Activated gamma-delta T cell treated with anti-CD3 and anti-CD28 coated beads, Interleukin-2, amount 50 U/mL, for 16 hours (primary cell): ENCODE measurements around the gene PRDM16.

Experiments
- DNase-seq: peaks from one replicate; pipeline ENCODE4 v3.0.0-alpha.2; 2020; ENCODE audit warnings: low read depth

Gene PRDM16

DNA sequence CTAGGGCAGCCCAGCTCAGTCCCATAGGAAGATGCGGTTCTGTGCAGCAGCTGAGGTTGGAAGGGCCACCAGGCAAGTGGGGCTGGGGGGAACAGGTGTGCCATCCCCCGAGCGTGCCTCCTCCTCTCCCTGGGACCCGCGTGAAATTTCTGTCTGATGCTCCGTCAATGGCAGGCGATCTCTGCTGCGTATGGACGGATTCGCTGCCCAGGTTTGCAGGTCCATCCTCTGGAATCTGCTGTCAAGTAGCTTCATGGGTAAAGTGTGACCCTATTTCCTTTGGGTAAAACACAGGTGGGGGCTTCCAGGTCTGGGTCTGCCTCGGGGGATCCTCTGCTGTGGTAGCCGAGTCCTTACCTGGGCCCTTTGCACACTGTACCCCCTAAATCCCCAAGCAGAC lies 270.9 kb downstream of the PRDM16 start:
- DNase-seq = no peak

DNA sequence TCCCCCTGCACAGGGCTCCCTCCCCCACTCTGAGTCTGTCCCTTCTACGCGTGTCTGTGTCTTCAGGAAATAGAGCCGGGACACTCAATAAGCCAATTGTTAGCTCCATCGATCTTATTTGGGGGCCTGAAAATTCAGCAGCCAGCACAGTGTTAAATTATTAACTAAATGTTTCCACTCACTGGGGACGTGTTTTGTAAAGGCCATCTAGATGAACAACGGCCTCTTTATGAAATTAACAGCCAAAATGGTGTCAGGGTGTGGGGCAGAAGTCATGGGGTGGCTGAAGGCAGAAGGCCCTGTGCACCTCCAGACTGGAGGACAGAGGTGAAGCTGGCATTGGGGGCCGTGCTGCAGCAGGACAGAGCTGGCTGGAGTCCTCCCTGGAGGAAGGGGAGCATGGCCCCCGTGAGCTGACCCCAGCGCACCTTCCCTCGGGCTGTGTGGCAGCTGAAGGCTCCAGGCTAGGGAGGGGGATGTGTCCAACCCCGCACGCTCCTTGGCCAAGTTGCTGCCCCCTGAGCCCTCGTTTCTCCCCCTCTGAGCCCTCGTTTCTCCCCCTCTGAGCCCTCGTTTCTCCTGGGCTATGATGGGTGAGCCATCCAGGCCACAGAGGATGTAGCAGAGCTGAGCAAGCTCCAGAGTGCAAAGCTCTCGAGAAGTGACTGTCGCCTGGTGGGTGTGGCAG lies 271.7 kb downstream of the PRDM16 start:
- DNase-seq = no peak

DNA sequence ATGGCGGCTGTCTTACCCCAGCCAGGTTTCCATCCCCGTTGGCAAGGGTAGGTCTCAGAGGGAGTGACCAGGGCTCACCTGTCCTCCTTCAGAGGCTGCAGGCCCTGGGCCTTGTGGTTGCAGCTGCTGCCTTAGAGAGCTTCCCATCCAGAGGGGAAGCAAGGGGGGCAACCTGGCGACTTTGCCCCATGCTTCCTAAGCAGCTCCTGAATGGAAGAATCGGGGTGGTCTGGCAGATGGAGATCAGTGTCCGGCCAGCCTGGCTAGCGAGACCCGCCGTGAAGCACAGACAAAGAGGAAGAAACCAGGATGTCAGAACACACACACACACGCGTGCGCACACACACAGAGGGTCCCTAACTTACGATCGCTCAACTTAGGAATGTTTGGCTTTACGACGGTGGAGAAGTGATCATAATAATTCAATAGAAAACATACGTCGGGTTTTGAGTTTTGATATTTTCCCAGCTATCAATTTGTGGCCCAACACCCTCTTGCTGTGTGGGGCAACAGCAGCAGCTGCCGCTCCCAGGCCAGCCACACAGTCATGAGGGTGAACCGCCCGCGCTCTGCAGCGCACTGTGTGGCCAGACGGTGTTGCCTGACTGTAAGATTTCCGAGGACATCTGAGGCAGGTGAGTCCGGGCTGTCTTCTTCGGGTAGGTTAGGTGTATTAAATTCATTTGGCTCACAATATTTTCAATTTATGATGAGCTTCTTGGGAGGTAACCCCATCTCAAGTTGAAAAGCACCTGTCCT lies 272.4 kb downstream of the PRDM16 start:
- DNase-seq = no peak

DNA sequence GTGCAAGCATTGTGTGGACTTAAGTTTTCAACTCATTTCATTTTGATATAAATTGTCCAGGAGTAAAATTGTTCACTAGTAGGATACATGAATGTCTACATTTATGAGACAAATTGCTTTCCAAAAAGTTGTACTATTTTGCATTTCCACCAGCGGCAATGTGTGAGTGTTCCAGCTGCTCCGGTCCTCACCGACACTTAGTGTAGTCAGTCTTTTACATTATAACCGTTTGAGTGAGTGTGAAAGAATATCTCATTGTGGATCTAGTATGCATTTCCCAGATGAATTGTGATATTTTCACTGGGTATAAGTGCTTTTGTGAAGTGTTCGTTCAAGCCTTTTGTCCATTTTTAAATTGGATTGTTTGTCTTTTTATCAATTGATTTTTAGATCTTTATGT lies 274.0 kb downstream of the PRDM16 start:
- no peak for DNase-seq

DNA sequence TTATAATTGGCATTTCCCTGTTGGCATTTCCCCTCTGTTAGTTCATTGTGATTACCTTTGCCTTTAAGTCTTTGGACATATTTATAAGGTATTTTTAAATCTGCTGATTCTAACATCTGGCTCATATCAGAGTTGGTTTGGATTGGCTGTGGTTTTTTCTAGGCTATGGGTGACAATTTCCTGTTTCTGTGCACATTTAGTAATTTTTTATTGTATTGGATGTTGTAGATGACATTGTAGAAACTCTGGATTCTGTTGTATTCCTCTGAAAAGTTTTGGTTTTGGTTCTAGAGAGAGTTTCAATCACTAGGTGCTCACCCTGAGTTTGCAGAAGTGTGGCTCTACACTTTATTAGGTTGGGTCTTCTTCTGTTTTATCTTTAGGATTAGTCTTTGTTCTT lies 275.4 kb downstream of the PRDM16 start:
- DNase-seq = no peak

DNA sequence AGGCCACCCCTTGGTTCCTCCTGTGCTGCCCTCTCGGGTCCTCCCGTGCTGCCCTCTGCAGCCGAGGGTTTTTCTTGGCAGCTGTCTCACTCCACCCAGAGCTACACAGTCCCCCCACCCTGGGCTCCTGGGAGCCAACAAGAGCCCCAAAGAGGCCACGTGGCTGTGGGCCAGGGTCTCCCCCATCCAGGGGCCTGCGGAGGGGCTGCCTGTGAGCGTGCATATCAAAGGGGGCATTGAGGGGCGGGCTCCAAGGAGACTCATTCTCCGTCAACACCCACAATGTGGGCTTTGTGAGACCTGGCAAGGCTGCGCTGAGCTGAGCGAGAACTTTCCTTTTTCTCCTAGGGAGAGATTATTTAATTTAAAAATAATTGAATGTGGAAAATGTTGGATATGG lies 276.8 kb downstream of the PRDM16 start:
- no peak for DNase-seq

DNA sequence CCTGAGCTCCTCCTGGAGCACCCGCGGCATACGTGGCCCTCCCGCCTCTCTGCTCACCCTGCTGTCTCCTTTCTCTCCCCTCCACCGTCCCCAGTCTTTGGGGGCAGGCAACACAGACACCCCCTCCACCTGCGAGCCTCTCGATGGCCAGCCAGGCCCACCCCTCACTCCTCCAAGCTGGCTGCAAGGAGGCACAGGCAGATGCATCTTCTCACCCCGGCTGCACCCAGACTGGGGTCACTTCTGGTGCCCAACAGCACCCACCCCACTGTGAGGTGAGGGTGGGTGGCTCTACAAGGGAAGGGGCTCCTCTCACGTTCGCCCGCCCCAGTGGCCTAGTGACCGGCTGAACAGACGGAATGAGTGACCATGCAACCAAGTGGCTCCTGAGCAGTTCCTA lies 277.5 kb downstream of the PRDM16 start:
- DNase-seq = no peak

DNA sequence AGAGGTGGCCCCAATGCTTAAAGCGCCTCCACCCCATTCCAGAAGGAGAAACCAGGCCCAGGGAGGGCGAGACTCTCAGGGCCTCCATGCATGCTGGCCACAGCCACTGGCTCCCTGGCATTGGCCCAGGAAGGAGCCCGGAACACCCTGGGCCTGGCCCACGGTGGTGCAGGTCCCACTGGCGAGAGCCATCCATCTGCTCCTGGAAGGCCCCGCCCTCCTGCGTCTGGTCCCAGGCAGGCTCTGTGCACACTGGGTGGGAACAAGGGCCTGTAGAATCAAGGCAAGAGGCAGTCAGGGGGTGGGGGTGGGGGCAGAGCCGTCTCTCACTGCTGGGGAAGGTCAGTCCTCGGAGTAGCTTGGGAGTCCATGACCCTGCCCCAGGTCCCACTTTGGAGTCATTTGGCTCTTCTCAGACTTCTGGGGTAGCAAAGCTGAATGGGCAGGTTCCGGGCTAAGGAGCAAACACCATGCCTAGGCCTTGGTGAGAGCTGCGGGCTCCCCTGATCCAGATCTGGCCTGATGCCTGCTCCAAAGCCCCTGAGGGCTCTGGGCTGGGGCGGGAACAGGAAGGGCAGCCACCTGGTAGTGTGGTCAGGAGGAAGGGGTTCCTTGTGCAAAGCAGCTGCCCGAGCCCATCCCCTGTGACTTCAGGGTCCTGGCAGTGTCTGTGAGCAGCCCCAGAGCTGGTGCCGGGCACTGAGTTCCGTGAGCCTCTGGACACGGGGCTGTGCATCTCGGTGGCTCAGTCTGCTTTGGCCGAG lies 278.4 kb downstream of the PRDM16 start:
- DNase-seq = no peak

DNA sequence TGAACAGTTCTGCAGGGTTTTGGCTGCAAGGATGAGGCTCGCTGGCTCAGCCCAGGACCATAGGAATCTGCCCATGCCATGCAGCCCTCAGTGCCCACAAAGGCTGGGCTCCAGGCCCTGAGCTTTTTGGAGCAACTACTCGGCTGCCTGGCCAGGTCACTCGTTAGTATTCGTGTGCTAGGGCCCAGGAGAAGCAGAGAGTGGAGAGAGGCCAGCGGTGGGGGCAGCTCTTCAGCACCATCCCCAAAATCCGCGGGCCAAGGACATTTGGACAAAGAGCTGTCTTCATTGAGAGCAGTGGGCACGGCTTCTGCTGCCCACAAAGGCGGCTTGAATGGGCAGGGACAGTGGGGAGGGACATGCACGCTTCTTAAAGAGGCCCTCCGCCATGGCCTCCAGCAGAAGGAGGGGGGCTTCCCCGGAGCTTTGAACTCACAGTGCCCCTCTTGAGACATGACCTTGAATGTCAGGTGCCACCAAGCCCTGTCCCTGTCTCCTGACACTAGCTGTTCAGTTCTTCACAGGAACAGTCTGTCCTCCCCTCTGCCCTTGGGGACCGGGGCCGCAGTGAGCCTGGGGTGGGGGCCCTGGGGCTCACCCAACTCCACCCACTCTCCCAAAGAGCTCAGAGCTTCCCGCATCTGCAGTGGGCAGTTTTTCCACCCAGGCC lies 279.3 kb downstream of the PRDM16 start:
- no peak for DNase-seq

DNA sequence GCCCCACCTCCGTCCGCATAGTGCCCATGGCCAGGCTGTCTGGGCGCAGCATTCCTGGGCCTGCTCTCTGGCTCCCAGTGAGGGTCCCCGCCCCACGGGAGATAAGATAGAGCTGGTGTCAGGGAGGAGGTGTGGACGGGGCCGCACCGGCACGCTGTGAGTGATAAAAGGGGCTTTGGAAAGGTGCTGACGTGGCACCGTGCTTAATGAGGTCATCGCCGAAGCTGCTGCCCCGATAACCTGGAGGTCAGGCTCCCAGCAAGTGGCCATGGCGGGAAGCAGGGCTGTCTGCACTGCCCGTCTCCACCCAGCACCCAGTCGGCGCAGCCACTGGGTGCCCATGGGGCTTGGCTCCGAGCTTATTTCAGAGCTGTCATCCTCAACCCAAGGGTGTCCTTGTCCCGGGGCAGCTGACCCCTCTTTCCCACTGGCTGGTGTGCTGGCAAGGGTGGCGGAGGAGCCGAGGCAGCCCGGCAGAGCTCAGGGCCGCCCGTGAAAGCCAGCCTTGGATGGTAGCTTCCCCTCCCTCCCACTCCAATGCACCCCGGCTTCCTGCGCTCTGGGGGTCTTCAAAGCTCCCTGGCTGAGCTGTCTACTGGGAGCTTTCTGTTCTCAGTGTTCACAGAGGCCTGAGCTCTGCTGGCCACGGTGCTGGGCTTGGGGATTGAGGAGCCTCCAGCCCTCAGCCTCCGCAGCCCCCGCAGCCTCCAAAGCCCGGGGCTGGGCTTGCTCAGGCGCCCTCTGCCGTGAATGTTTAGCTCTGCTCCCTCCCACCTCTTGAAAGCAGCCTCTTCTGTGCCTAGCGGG lies 280.4 kb downstream of the PRDM16 start:
- no peak for DNase-seq

DNA sequence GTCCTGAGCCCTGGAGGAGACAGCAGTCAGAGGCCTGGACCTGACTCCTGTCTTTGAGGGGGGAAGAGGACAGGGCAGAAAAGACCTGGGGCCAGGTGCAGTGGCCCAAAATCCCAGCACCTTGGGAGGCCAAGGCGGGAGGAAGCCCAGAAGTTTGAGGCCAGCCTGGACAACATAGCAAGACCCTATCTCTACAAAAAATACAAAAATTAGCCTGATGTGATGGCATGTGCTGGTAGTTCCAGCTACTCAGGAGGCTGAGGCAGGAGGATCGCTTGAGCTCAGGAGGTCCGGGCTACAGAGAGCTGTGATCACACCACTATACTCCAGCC lies 280.9 kb downstream of the PRDM16 start:
- DNase-seq = no peak

DNA sequence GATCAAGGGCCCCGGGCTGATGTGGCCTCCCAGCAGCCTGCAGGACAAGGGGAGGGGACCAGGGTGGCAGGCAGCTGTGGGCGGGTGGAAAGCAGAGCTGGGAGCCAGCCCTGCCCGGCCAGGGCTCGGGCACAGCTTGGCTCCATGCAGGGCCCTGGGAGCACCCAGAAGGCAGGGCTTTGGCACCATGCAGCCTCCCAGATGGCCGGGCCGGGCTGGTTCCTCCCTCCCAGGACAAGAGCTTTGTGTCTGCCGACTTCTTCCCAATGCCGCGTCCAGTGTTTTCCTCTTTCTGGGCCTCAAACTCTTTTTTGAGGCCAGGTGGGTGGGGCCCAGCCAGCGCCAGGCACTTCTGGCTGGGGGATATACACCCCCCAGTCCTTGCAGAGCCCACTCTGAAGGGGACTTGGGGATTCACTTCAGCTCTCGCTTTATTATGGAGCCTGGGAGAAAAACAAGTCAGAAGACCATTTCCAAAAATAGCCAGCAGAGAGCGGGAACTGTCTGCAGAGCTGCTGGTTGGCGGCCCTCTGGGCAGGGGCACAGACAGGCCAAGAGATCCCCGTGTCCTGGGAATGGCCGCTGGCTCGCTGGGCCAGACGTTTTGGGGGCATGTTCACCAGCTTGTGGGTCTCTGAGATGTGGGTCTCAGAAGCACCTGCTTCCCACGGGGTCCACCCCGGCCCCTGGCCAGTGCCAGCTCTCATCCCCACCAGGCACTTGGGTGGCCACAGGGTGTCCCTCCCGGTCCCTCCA lies 281.7 kb downstream of the PRDM16 start:
- no peak for DNase-seq

DNA sequence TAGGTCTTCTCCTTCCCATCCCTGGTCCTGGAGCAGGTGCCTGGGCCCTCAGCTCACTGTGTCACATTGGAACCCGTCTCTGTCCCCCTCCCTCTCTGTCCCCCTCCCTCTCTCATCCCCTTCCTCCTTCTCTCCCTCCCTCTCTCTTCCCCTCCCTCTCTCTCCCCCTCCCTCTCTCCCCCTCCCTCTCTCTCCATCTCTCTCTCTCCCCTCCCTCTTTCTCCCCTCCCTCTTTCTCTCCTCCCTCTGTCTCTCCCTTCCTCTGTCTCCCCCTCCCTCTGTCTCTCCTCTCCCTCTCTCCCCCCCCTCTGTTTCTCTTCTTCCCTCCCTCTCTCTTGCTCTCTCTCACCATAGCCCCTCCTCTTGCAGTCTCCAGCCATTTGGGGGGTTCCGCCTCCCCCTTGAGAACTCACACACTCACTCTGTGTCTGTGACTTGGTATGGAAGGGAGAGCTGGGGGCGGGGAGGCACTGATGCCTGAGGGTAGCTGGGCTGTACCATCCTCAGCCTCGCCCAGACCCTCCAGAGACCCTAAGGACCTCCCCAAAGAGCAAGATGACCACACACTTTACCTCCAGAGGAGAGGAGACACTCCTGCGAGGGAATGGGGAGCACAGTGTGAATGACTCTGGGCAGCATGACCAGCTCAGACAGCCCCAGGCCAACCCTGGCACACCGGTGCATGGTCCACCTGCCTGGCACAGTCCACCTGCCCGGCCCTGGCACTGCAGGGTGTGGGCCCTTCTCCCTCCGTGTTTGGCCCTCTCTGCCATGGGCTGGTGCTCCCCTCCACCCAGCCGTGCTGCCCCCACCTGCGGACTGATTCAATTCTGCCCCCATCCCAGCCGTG lies 282.7 kb downstream of the PRDM16 start:
- DNase-seq = no peak

DNA sequence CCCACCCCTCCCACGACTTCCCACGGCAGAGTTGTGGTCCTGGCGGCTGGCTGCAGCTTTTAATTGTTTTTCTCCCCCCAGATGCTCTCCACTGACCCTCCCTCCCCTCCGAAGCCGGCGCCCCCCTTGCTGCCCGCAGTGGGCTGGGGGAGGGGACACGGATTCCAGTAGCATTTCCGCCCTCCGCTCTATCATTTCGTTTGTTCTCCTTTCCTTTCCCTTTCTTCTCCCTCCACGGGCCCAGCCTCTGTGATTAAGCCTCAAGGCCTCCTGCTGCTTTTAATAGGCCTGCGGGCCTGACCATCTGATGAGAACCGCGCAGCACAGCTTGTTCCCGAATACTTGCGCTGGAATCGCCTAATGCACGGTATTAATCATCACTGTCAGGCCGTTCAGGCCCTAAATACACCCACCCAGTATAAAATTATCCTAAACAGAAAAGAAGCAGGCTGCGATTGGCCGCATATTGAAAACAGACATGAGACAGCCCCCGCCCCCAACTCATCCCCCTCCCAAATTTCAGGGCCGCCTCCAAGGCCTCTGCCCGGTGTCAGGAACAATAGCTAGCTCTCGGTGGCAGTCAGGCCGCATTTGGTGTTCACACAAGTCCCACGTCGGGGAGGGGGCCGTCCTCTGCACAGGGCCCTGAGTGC lies 283.4 kb downstream of the PRDM16 start:
- DNase-seq = no peak

DNA sequence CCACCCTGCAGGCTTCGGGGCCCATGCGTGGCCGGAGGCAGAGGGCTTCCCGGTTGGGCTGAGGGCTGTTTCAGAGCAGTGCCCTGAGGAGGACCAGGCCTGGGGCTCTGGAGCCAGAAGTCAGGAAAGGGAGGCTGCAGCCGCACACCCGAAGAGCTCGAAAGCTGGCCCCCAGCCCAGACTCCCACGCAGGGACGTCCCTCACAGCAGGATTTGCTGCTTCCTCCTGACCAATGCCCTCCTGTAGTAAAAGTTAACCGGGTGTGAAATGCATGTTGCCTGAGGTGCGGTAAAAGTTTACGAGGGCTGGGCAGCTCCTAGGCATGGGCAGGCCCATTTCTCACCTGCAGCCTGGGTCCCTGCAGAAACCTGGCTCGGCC lies 283.9 kb downstream of the PRDM16 start:
- DNase-seq = no peak

DNA sequence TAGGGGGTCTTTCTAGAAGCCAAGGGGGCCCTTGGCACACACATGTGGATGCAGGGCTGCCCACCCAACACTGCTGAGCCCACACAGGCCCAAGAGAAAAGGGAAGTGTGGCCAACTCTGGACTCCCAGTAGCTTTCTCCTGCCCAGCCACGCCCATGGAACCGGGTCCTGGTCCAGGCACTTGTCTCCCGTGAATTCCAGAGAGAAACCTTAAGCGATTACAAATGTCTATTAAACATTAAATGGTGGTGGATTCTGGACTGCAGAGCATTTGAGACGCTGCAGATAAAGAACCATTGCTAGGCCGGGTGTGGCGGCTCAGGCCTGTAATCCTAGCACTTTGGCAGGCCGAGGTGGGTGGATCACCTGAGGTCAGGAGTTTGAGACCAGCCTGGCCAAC lies 284.9 kb downstream of the PRDM16 start:
- no peak for DNase-seq

DNA sequence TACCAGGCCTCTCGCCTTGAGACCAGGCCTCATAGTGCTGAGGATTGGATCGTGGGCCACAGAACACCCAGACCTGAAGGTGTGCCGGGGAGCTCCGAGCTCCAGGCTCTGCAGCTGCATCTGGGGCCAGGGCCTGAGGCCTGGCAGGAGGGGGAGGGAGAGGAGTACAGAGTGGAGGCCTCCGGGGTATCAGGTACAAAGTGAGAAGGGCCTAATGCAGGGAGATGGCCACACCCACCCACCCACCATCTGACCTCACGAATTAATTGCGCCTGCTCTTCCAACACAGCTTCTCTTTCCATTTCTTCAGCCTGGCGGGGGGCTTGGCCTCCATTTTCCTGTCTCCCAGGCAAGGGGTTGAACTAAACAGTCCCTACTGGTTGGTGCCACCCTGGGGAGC lies 286.1 kb downstream of the PRDM16 start:
- DNase-seq = no peak

DNA sequence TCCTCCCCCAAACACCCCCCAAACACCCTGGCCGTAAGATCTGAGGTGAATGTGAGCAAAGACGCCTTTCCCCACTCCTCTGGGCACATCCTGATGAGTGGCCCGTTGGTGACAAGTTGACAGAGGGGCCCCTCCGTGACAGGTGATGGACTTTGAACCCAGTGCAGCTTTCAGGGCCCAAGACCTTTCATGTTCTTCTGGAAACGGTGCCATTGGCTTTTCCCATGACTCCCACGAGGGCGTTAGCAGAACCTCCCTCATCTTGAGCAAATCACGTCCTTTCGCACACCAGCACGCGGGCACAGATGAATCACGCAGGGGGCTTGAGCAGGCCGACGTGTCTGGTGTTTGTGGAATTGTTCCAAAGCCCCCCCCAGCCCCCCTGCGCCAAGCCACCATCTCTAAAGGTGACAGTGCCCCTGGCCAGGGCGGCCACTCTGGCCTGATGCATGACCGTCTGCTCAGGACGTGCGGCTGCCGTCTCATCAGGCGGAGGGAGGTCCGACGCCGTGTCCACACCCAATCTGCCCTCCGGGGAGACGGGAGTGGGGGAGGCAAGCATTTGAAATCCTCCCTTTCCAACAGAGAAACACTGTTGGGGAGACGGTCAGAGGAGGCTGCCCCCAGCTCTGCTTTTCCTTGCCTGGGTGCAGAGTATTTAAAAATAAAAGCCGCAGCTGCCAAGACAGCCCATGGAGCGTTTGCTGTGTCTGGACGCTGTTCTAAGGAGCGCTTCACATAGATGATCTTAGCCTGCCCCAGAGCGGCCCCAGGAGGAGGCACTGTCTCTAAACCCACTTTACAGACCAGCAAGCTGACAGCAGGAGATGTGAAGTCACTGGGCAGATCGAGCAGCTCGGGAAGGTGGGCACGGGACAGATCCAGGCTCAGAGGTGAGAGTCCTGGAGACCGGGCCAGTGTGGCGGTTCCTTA lies 287.2 kb downstream of the PRDM16 start:
- DNase-seq = no peak
